Transverse colon (tissue), 4 donors: Measurements from ENCODE around the gene PLCL2. TPM values are rescaled to one million over a fixed set of nuclear protein-coding genes. Genes with fewer than 3 reads are reported as not detected.

Source experiments
- DNase-seq: peaks from one replicate; pipeline ENCODE4 v3.0.0-alpha.2; 2019
- H3K27ac ChIP-seq, 4 donors: fragments of 200-600 bp; sonication (generic); 2 replicates each; pipeline ENCODE4 v1.5.1; 2016 to 2018; ENCODE audit warnings: inconsistent platforms in 4 of 4
- H3K27me3 ChIP-seq: fragments of 200-600 bp; sonication (generic); 2 replicates; pipeline ENCODE4 v1.5.1; 2017; ENCODE audit warnings: inconsistent platforms
- H3K36me3 ChIP-seq, 4 donors: fragments of 200-600 bp; sonication (generic); 2 replicates each; pipeline ENCODE4 v1.5.1; 2017 to 2019; ENCODE audit warnings: inconsistent platforms in 4 of 4
- H3K4me1 ChIP-seq, 4 donors: fragments of 200-600 bp; sonication (generic); 2 replicates each; pipeline ENCODE4 v1.5.1; 2017 to 2020; ENCODE audit warnings: inconsistent platforms in 4 of 4
- H3K4me3 ChIP-seq, 4 donors: fragments of 200-600 bp; sonication (generic); 1 replicate in 1 of 4; 2 replicates in 3 of 4; pipeline versions ENCODE4 v1.5.1 to v1.6.1; 2017 to 2019; ENCODE audit warnings: inconsistent platforms in 4 of 4
- H3K9me3 ChIP-seq, 2 donors: fragments of 200-600 bp; sonication (generic); 2 replicates each; pipeline ENCODE4 v1.5.1; 2017 to 2019; ENCODE audit warnings: inconsistent platforms in 2 of 2
- EP300 ChIP-seq: sonication (generic); formaldehyde crosslinking; IDR thresholded peaks from one replicate; pipeline ENCODE4 v1.6.1; 2017; ENCODE audit warnings: antibody characterized with exemption, low read depth
- POLR2A ChIP-seq: fragments of 450-650 bp; IDR thresholded peaks from one replicate; pipeline ENCODE4 v1.6.1; 2016; ENCODE audit warnings: antibody characterized with exemption, mild to moderate bottlenecking, moderate library complexity
- POLR2AphosphoS5 ChIP-seq, 3 donors: sonication (generic); formaldehyde crosslinking; IDR thresholded peaks; one replicate each; pipeline ENCODE4 v1.6.1; 2016; ENCODE audit warnings: antibody characterized with exemption in 3 of 3
- WGBS, 2 donors: methylation state at CpG; one replicate each; pipeline ENCODE4 v1.1.5; 2018; ENCODE audit warnings: low coverage in 1 of 2; 5-methylcytosine and 5-hydroxymethylcytosine counted together
- in situ Hi-C, 4 donors: fragments of 200-750 bp; cut with MboI; loops; one replicate each; pipeline versions ENCODE4 v1.15.0 to v1.15.1; 2017; ENCODE audit warnings: low sequenced_read_pairs in 3 of 4, low pct_ligation_motif_present in 1 of 4, low pct_unique_long_range_greater_than_20kb in 1 of 4
- intact Hi-C: fragments of 100-400 bp; cut with DNase I; formaldehyde crosslinking; loops from one replicate; pipeline ENCODE4 v1.15.1; 2023; ENCODE audit warnings: low total_unique reads
- total RNA-seq, 4 donors: library from RNA; depleted of rRNA; stranded (reverse); fragments of >200 nt; gene quantifications; one replicate each; pipeline ENCODE4 v1.1.0, GENCODE V29; 2016
- TF ChIP-seq, protein P1 (sequence below), 5 experiments: fragments of 200-600 bp in 3 of 5; fragments of 450-650 bp in 2 of 5; sonication (generic) in 3 of 5; IDR thresholded peaks; 1 replicate in 2 of 5; 2 replicates in 3 of 5; pipeline ENCODE4 v1.5.1; 2016 to 2017; ENCODE audit warnings: antibody characterized with exemption in 5 of 5, inconsistent platforms in 3 of 5, mild to moderate bottlenecking in 2 of 5, moderate library complexity in 1 of 5

The PLCL2 gene
- total RNA-seq, 4 donors from 2014 or later, result 17.2 to 41.4 (median 35.9) TPM

DNA sequence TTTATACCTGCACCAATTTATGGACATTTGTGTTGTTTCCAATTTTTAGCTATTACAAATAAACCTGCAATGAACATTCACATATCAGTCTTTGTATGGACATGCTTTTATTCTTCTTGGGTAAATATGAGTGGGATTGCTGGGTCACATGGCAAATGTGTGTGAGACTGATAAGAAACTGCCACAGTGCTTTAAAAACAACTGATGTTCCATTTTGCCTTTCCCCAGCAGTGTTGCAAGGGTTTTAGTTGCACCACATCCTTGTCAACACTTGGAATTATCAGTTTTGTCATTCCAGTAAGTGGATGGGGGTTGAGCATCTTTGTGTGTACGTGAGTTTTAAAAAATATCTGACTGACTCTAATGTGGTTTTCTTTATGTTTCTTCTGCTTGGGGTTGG lies 191.2 kb downstream of the PLCL2 start:
- Histone ChIP-seq H3K27me3 (no peaks in the 10 kb centered on the region), H3K4me3 (no peak overlapping the region), H3K36me3 (no peaks in the 10 kb centered on the region), H3K4me1 (peaks cover 0 to 2% (median under 1%) of the 10 kb centered on the region in 4 donors), H3K27ac (no peak overlapping the region), H3K9me3 (no peaks in the 10 kb centered on the region)
- in situ Hi-C loops (no loop called here), intact Hi-C loops (no loop called here)
- WGBS, 2 donors, result 97 to 100% methylated on average over 1 of the region's 1 CpG
- DNase-seq, result no peak
- no peak for TF ChIP-seq POLR2A

DNA sequence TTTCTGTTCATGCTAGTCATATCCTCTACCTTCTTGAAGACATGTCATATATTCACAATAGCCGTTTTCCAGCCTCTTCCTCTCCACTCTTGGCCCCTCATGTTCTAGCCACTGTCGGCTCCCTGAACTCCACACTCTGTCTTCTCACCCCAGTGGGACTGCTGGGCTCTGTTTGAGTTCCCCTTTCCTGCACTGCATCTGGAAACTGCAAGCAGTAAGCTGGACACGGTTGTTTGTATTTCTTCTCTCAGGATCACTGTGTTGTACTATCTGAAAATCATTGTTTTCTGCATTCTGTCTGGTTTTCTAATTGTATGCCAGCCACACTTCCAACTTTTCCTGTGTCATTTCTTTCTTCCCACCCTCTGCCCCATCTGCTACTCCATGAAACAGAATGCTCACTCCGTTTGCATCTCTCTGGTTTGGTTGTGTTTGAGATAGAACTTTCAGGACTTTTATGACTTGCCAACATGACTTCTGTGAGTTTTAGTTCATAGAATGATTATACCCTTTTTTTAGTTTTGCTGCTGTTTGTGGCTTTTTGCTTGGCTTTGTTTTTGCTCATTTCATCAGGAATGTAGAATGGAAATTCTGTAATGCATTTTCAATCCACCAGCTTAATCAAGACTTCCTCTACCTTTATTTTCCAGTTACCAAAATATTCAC lies 192.3 kb downstream of the PLCL2 start:
- TF ChIP-seq, protein P1, sequence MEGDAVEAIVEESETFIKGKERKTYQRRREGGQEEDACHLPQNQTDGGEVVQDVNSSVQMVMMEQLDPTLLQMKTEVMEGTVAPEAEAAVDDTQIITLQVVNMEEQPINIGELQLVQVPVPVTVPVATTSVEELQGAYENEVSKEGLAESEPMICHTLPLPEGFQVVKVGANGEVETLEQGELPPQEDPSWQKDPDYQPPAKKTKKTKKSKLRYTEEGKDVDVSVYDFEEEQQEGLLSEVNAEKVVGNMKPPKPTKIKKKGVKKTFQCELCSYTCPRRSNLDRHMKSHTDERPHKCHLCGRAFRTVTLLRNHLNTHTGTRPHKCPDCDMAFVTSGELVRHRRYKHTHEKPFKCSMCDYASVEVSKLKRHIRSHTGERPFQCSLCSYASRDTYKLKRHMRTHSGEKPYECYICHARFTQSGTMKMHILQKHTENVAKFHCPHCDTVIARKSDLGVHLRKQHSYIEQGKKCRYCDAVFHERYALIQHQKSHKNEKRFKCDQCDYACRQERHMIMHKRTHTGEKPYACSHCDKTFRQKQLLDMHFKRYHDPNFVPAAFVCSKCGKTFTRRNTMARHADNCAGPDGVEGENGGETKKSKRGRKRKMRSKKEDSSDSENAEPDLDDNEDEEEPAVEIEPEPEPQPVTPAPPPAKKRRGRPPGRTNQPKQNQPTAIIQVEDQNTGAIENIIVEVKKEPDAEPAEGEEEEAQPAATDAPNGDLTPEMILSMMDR (IDR thresholded peaks at IDR 0.05), result no peak
- TF ChIP-seq POLR2AphosphoS5 (IDR thresholded peaks at IDR 0.05), result no peak
- TF ChIP-seq POLR2A, result no peak
- no peak for TF ChIP-seq EP300
- Histone ChIP-seq H3K9me3 (no peaks in the 10 kb centered on the region), H3K36me3 (no peaks in the 10 kb centered on the region), H3K27ac (no peak overlapping the region), H3K4me1 (no peaks in the 10 kb centered on the region), H3K4me3 (no peak overlapping the region), H3K27me3 (no peaks in the 10 kb centered on the region)
- no peak for DNase-seq
- intact Hi-C loops, result no loop called here
- WGBS, 2 donors, result 66 to 81% methylated on average over 3 to 4 of the region's 4 CpGs
- in situ Hi-C loops, result no loop called here

GRCh38 chr3:17077606-17078005 lies 192.9 kb downstream of the PLCL2 start:
- Histone ChIP-seq H3K36me3 (no peaks in the 10 kb centered on the region), H3K9me3 (no peaks in the 10 kb centered on the region), H3K4me1 (no peaks in the 10 kb centered on the region), H3K4me3 (no peak overlapping the region), H3K27ac (no peak overlapping the region), H3K27me3 (no peaks in the 10 kb centered on the region)
- intact Hi-C loops (no loop called here), in situ Hi-C loops (no loop called here)
- DNase-seq, result no peak
- WGBS, 2 donors, result 67% methylated on average over 1 to 5 of the region's 5 CpGs
- TF ChIP-seq POLR2A (no peak), EP300 (no peak), POLR2AphosphoS5 (IDR thresholded peaks at IDR 0.05) (no peak)
- TF ChIP-seq, protein P1 (IDR thresholded peaks at IDR 0.05), result no peak

- H3K36me3 ChIP-seq, result peaks cover 0 to 4% (median 0%) of the 10 kb centered on the region in 4 donors
- intact Hi-C loops (no loop called here), in situ Hi-C loops (no loop called here)
- no peaks in the 10 kb centered on the region for H3K9me3 ChIP-seq
- 90 to 98% methylated on average over 2 to 7 of the region's 7 CpGs for WGBS, 2 donors
- no peak for DNase-seq
- no peak overlapping the region for H3K4me3 ChIP-seq
- no peak overlapping the region for H3K27ac ChIP-seq
- no peaks in the 10 kb centered on the region for H3K27me3 ChIP-seq
- TF ChIP-seq EP300 (no peak), POLR2AphosphoS5 (IDR thresholded peaks at IDR 0.05) (no peak), POLR2A (no peak)
- TF ChIP-seq, protein P1 (IDR thresholded peaks at IDR 0.05), result no peak
- H3K4me1 ChIP-seq, result no peaks in the 10 kb centered on the region
Observed at GRCh38 chr3:17078926-17079465, 194.2 kb downstream of the PLCL2 start.

DNA sequence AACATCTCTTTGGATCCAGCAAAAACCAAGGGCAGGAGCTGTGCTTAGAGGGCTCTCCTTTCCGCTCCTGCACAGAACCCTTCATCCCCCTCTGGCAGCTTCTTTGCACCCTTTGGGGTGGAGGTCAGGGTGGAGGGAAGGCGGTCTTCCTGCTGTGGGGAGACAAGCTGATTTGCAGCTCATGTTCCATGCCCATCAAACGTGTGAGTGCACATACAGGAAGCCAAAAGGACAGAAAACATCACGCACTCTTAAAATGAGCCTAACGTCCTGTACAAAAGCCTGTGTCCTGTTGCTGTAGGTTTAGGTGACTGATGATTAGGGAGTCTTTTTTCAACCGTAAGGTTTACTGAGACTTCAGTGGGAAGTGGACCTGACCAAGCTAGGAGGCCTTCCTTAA lies 195.2 kb downstream of the PLCL2 start:
- in situ Hi-C loops (no loop called here), intact Hi-C loops (no loop called here)
- 93 to 100% methylated on average over 1 to 6 of the region's 6 CpGs for WGBS, 2 donors
- no peaks in the 10 kb centered on the region for H3K27me3 ChIP-seq
- no peak overlapping the region for H3K27ac ChIP-seq
- H3K36me3 ChIP-seq, result peaks cover 0 to 6% (median 0%) of the 10 kb centered on the region in 4 donors
- H3K4me1 ChIP-seq, result no peaks in the 10 kb centered on the region
- H3K9me3 ChIP-seq, result no peaks in the 10 kb centered on the region
- TF ChIP-seq POLR2AphosphoS5 (IDR thresholded peaks at IDR 0.05), result no peak
- TF ChIP-seq POLR2A, result no peak
- TF ChIP-seq, protein P1 (IDR thresholded peaks at IDR 0.05), result no peak
- TF ChIP-seq EP300, result no peak
- no peak for DNase-seq
- no peak overlapping the region for H3K4me3 ChIP-seq
